GM21576 (cell line): ENCODE measurements around the gene MRPS9.

ENCODE experiments used
- ATAC-seq: cut with Tn5 transposase; IDR thresholded peaks from one replicate; pipeline ENCODE4 v1.9.1; 2021; ENCODE audit warnings: mild to moderate bottlenecking, moderate library complexity; ENCODE audit not compliant: unreplicated experiment

The MRPS9 gene

DNA sequence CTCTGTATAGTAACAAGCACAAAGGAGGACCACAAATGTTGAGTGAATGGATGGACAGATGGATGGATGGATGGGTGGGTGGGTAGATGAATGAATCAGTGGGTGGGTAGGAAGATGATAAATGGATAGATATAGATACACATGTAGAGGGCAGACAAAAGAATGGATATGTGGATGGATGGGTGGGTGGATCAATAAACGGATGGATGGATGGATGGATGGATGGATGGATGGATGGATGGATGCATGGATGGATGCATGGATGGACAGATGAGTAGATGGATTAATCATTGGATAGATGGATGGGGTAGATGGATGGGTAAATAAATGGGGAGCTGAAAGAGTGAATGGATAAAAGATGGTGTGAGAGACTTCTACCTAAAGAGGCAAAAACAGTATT lies 111.4 kb downstream of the MRPS9 start:
- no peak for ATAC-seq
